Natural killer cell treated with Interleukin-12 subunit alpha and Interleukin-12 subunit beta and Interleukin-15 and Interleukin-18, amount 100 ng/mL, for 72 hours (primary cell): Measurements from ENCODE around the gene IGFBP4. TPM values are rescaled to one million over a fixed set of nuclear protein-coding genes. Genes with fewer than 3 reads are reported as not detected.

Source experiments
- ATAC-seq, 2 donors: fragments of 150-1000 bp; cut with Tn5 transposase in 1 of 2; sonication (Bioruptor Pico), chemical (Tn5 transposase) in 1 of 2; 2 replicates each; pipeline ENCODE4 v1.10.0; 2021
- DNase-seq: peaks from one replicate; pipeline ENCODE4 v3.0.0; 2022; ENCODE audit warnings: low spot score
- H3K27ac Mint-ChIP-seq, 2 donors: 1 replicate in 1 of 2; 2 replicates in 1 of 2; pipeline ENCODE4 v1.8.0; 2022; ENCODE audit warnings: mixed read lengths in 2 of 2, mild to moderate bottlenecking in 1 of 2, moderate library complexity in 1 of 2
- H3K27me3 Mint-ChIP-seq, 2 donors: 1 replicate in 1 of 2; 2 replicates in 1 of 2; pipeline ENCODE4 v1.8.0; 2022; ENCODE audit warnings: mixed read lengths in 2 of 2
- H3K36me3 Mint-ChIP-seq: one replicate; pipeline ENCODE4 v1.8.0; 2022; ENCODE audit warnings: mixed read lengths
- H3K4me1 Mint-ChIP-seq, 2 donors: 1 replicate in 1 of 2; 2 replicates in 1 of 2; pipeline ENCODE4 v1.8.0; 2022; ENCODE audit warnings: low read depth in 2 of 2, mixed read lengths in 2 of 2, mild to moderate bottlenecking in 1 of 2
- H3K4me3 Mint-ChIP-seq: one replicate; pipeline ENCODE4 v1.8.0; 2022; ENCODE audit warnings: mixed read lengths
- H3K9me3 Mint-ChIP-seq: 2 replicates; pipeline ENCODE4 v1.8.0; 2022; ENCODE audit warnings: mixed read lengths
- total RNA-seq, 2 donors: library from RNA; stranded (reverse); gene quantifications; one replicate each; pipeline ENCODE4 v1.2.3, GENCODE V29; 2022

IGFBP4 gene
- total RNA-seq, 2 donors from 2014 or later, result 0.59 to 0.88 TPM

GRCh38 chr17:40454613-40454995 lies 11.4 kb downstream of the IGFBP4 start:
- Mint-ChIP-seq H3K4me3 (no peak overlapping the region), H3K27ac (no peak overlapping the region), H3K36me3 (no peaks in the 10 kb centered on the region), H3K4me1 (no peaks in the 10 kb centered on the region), H3K9me3 (no peaks in the 10 kb centered on the region), H3K27me3 (no peaks in the 10 kb centered on the region)
- ATAC-seq (no peak), DNase-seq (no peak)

DNA sequence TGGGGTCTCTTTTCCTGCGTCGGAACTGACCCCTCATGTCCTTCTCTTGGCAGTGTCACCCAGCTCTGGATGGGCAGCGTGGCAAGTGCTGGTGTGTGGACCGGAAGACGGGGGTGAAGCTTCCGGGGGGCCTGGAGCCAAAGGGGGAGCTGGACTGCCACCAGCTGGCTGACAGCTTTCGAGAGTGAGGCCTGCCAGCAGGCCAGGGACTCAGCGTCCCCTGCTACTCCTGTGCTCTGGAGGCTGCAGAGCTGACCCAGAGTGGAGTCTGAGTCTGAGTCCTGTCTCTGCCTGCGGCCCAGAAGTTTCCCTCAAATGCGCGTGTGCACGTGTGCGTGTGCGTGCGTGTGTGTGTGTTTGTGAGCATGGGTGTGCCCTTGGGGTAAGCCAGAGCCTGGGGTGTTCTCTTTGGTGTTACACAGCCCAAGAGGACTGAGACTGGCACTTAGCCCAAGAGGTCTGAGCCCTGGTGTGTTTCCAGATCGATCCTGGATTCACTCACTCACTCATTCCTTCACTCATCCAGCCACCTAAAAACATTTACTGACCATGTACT lies 13.2 kb downstream of the IGFBP4 start:
- Mint-ChIP-seq H3K27me3 (no peaks in the 10 kb centered on the region), H3K4me3 (no peak overlapping the region), H3K36me3 (no peaks in the 10 kb centered on the region), H3K4me1 (no peaks in the 10 kb centered on the region), H3K27ac (no peak overlapping the region), H3K9me3 (no peaks in the 10 kb centered on the region)
- no peak for DNase-seq
- ATAC-seq, result no peak

- no peak overlapping the region for H3K4me3 Mint-ChIP-seq
- H3K4me1 Mint-ChIP-seq, result no peaks in the 10 kb centered on the region
- H3K27me3 Mint-ChIP-seq, result no peaks in the 10 kb centered on the region
- H3K36me3 Mint-ChIP-seq, result no peaks in the 10 kb centered on the region
- no peaks in the 10 kb centered on the region for H3K9me3 Mint-ChIP-seq
- ATAC-seq (no peak), DNase-seq (no peak)
- H3K27ac Mint-ChIP-seq, result no peak overlapping the region
Measured at GRCh38 chr17:40457369-40457768, 14.1 kb downstream of the IGFBP4 start.

DNA sequence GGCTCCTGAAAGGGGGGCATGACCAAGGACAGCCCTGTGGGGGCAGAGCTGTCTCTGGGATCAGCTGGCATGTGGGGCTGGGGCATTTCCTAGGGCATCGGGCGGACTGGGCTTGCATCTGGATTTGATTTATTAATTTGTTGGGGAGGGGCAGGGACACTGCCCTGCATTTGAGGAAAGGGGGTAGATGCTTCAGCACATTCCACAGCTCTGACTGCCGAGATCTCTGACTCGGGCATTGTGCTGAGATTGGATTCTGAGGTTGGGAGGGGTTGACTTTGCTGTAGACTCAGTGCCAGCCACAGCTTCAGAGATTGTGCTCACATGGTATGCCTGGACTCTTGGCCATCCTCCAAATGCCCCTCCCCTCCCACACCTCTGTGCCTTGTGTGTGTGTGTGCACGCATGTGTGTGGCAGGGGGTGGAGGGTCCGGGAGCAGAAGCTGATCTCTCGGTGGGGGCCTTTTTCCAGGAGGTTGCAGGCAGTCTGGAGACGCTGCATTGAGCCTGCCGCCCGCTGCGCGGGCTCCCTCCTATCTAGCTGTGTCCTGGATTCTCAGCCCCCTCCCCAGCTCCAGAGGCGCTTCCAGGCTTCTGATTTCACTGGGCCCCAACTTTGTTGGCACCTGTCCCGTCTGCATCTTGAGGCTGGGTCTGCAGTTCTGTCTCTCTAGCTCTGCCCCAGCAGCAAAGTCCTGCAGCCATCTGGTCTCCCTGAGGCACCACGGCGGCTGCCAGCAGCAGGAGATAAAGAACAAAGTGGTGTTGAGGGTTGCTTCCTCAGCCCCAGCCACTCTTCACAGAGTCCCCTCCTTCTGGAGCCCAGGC lies 14.9 kb downstream of the IGFBP4 start:
- no peaks in the 10 kb centered on the region for H3K27me3 Mint-ChIP-seq
- ATAC-seq (no peak), DNase-seq (no peak)
- H3K27ac Mint-ChIP-seq, result no peak overlapping the region
- no peaks in the 10 kb centered on the region for H3K4me1 Mint-ChIP-seq
- H3K4me3 Mint-ChIP-seq, result no peak overlapping the region
- H3K36me3 Mint-ChIP-seq, result no peaks in the 10 kb centered on the region
- no peaks in the 10 kb centered on the region for H3K9me3 Mint-ChIP-seq

DNA sequence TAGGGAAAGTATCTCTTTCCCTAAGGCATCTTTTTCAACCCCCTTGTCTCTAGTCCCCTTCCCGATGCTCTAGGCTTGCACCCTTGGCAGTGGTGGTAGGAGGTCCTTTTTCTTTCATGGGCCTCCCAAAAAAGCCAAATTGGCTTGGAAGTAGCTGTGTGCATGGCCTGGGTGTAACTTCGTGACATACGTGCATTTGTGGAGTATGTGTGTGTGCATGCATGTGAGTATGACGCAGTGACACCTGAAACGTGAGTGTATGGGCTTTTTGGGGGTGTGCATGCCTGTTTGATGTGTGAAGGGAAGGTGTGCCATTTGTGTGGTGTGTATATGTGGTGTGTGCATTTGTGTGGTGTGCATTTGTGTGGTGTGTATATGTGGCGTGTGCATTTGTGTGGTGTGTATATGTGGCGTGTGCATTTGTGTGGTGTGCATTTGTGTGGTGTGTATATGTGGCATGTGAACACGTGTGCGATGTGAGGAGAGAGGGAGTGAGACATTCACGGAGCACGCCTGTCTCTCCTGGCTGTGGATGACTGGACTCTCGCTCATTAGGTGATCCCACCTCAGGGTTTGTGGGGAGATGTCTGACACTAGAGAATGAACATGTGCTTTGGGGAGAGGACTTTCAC lies 15.7 kb downstream of the IGFBP4 start:
- Mint-ChIP-seq H3K4me3 (no peak overlapping the region), H3K9me3 (no peaks in the 10 kb centered on the region), H3K36me3 (no peaks in the 10 kb centered on the region), H3K27me3 (no peaks in the 10 kb centered on the region), H3K27ac (no peak overlapping the region), H3K4me1 (no peaks in the 10 kb centered on the region)
- ATAC-seq (no peak), DNase-seq (no peak)

DNA sequence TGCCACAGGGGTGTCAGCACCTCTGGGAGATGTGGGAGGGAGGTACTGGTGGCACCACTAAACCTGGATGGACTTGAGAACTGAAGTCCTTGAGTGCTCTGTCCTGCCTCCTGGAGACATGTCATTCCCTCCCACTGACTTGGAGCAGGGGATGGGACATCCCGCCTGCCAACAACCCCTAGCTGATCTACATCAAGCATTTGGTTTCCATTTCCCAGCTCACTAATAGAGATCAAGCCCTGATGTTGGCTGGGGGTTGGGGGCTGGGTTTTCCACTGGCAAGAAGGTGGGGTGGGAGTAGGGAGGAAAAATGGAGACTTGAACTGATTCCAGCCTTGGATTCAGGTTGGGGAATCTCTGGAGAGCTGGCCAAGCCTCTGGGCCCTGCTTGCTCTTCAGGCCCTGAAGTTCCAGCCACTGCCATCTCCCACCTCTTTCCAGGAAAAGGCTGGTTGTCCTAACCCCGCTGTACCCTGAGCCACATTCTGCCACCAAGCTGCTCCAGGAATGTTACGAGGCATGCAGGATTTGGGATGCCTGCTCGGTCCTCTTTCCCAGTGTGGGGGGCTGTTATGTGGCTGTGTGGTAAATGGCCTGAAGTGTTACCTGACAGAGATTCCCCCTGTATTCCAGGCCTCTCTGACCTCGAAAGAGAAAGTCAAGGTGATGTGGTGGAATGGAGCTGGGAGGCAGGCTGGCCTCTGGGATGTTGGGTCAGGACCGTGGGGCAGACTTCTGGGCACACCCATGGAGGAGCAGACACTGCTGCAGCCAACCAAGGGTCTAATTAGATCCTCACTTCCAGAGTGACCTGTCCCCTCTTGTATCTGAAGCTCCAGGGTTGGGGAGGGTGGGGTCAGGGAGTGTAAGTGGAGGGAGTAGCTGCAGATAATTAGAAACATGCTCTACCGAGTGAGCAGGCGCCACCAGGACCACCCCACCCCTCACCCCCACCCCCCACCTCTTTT lies 16.7 kb downstream of the IGFBP4 start:
- Mint-ChIP-seq H3K9me3 (no peaks in the 10 kb centered on the region), H3K36me3 (no peaks in the 10 kb centered on the region), H3K4me3 (no peak overlapping the region), H3K27me3 (no peaks in the 10 kb centered on the region), H3K4me1 (no peaks in the 10 kb centered on the region), H3K27ac (no peak overlapping the region)
- ATAC-seq, result no peak
- DNase-seq, result no peak

DNA sequence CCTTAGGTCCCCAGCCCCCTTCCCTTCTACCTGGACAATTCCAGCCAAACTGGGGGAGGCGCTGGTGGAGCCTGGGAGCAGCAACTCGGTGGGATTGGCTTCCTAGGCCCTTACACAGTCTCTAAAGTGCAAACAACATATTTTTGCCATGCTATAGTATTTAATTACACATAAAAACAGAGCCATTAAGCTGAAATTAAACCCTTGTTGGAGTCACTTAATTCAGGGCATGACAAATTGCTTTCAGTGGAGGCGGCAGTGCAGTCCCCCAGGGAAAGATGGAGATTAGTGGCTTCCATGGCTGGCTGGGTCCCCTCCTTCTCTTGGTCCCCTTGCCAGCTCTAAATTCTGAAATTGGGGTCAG lies 17.3 kb downstream of the IGFBP4 start:
- no peaks in the 10 kb centered on the region for H3K27me3 Mint-ChIP-seq
- H3K27ac Mint-ChIP-seq, result no peak overlapping the region
- H3K4me1 Mint-ChIP-seq, result no peaks in the 10 kb centered on the region
- no peaks in the 10 kb centered on the region for H3K36me3 Mint-ChIP-seq
- no peaks in the 10 kb centered on the region for H3K9me3 Mint-ChIP-seq
- H3K4me3 Mint-ChIP-seq, result no peak overlapping the region
- ATAC-seq (no peak), DNase-seq (no peak)

- Mint-ChIP-seq H3K9me3 (no peaks in the 10 kb centered on the region), H3K36me3 (no peaks in the 10 kb centered on the region), H3K27ac (no peak overlapping the region), H3K4me1 (no peaks in the 10 kb centered on the region), H3K4me3 (no peak overlapping the region), H3K27me3 (no peaks in the 10 kb centered on the region)
- DNase-seq (no peak), ATAC-seq (no peak)
Measured at GRCh38 chr17:40460968-40461731, 17.9 kb downstream of the IGFBP4 start.

DNA sequence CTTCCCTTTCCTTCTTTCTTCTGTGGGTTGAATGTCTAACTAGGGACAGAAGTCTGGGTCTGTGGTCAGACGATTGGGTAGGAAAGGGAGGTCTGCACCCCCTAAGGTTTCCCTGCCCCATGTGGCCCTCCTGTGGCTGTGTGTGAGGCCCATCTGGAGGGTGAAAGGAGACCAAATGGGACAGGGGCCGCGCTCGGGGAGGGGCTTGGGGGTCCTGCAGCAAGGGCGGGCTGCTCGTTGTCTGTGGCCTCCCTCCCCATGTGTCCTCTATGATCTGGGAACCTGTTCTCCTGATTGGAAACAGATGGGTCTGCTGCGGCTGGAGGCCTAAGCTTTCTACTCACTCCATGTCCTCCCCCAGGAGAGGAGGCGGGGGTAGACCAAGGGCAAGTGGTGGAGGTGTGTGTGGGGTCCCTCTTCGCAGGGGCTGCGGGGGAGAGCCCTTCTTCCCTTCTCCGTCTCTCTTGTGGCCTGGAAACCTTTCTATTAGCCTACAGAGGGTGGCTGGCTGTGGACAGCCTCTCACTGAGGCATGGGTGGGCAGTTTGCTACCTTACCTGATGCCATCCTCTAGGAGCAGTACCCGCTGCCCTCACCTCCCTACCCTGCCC lies 18.6 kb downstream of the IGFBP4 start:
- DNase-seq (no peak), ATAC-seq (no peak)
- no peaks in the 10 kb centered on the region for H3K36me3 Mint-ChIP-seq
- no peaks in the 10 kb centered on the region for H3K4me1 Mint-ChIP-seq
- no peak overlapping the region for H3K4me3 Mint-ChIP-seq
- peaks cover 0 to 1% of the 10 kb centered on the region in 2 donors for H3K27me3 Mint-ChIP-seq
- H3K9me3 Mint-ChIP-seq, result no peaks in the 10 kb centered on the region
- H3K27ac Mint-ChIP-seq, result no peak overlapping the region

DNA sequence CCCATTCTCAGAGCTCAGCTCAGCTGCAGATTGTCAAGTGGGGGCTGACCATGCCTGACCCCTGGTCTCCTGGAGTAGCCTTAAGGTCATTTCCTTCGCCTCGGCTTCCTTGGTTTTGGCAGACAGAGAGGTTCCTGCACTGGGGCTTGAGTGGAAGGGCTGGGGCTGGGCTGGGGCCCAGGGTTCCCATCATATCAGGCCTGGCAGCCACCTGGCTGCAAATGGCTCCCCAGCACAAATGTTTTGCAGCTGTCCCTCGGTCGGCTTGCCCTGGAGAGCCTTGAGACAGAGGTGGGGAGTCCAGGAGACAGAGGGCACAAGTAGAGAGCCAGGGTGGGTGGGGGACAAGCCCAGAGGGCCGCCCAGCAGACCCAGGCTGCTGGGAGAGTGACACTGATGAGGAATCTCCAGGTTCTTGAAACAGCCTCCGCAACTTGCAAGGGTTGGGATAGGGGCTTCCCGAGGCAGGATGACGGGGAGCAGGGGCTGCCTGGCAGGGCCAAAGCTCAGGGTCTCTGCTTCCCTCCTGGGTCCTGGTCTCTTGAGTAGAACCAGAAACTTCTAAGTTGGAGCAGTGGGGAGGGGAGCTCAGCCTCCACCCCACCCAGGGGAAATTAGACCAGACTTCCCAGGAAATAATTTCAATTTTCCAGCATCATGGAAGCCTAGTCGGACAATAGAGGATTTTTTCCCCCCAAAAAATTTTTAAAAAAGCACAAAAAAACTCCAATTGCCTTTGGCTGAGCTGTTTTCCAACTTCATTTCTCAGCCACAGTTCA lies 19.3 kb downstream of the IGFBP4 start:
- Mint-ChIP-seq H3K27me3 (peaks cover 0 to 5% of the 10 kb centered on the region in 2 donors), H3K27ac (no peak overlapping the region)

GRCh38 chr17:40463122-40463550 lies 19.9 kb downstream of the IGFBP4 start:
- no peak overlapping the region for H3K4me3 Mint-ChIP-seq
- peaks cover 0 to 5% of the 10 kb centered on the region in 2 donors for H3K27me3 Mint-ChIP-seq
- no peak overlapping the region for H3K27ac Mint-ChIP-seq
- H3K36me3 Mint-ChIP-seq, result no peaks in the 10 kb centered on the region
- DNase-seq (no peak), ATAC-seq (no peak)
- no peaks in the 10 kb centered on the region for H3K9me3 Mint-ChIP-seq
- H3K4me1 Mint-ChIP-seq, result no peaks in the 10 kb centered on the region

More for the DNA sequence above, 19.3 kb downstream of the IGFBP4 start:
- no peak overlapping the region for H3K4me3 Mint-ChIP-seq
- H3K4me1 Mint-ChIP-seq, result no peaks in the 10 kb centered on the region
- H3K9me3 Mint-ChIP-seq, result no peaks in the 10 kb centered on the region
- no peak for DNase-seq
- no peaks in the 10 kb centered on the region for H3K36me3 Mint-ChIP-seq
- ATAC-seq, result no peak

DNA sequence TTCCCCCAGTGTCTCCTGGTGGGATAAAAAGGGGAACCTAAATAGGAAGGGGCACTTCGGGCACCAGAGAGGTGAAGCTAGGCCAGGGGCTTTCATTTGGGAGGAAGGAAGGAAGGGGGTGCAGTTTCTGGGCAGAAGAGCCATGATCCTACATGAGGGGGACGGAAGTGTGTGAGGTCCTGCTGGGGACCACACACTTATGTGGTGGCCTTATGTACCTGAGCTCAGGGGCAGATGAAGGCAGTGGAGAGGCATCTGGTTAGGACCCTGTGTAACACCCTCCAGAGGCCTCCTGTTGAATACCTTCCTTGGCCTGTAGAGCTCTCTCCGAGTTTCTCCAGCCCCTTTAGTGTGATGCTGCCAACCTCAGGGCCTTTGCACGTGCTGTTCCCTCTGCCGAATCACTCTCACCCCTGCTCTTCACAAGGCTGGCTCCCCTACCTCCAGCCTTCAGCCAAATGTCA lies 21.2 kb downstream of the IGFBP4 start:
- H3K36me3 Mint-ChIP-seq, result no peaks in the 10 kb centered on the region
- H3K4me3 Mint-ChIP-seq, result no peak overlapping the region
- no peak for ATAC-seq
- H3K9me3 Mint-ChIP-seq, result no peaks in the 10 kb centered on the region
- H3K4me1 Mint-ChIP-seq, result no peaks in the 10 kb centered on the region
- no peak for DNase-seq
- no peak overlapping the region for H3K27ac Mint-ChIP-seq
- peaks cover 0 to 5% of the 10 kb centered on the region in 2 donors for H3K27me3 Mint-ChIP-seq
